ENCODE data around the gene RPS24. TPM values are rescaled to one million over a fixed set of nuclear protein-coding genes. Genes with fewer than 3 reads are reported as not detected.

RPS24 gene
- total RNA-seq, 1 donor from 2014 or later = 1,414 TPM

GRCh38 chr10:78009662-78010061 is 24.0 kb upstream of the RPS24 start:
- Mint-ChIP-seq H3K27me3 (ENCODE audit: low read depth) (no peaks in the 10 kb centered on the region), H3K36me3 (peaks cover 47% of the 10 kb centered on the region), H3K4me3 (no peak overlapping the region), H3K27ac (no peak overlapping the region), H3K9me3 (no peaks in the 10 kb centered on the region), H3K4me1 (no peaks in the 10 kb centered on the region)
- no peak for DNase-seq (ENCODE audit: low spot score in 2 of 2, unreplicated experiment in 2 of 2)
- no peak for TF ChIP-seq CTCF (IDR thresholded peaks at IDR 0.05; ENCODE audit: unreplicated experiment)

GRCh38 chr10:78010278-78010677 is 23.4 kb upstream of the RPS24 start:
- Mint-ChIP-seq H3K36me3 (peaks cover 48% of the 10 kb centered on the region), H3K4me3 (no peak overlapping the region), H3K27ac (no peak overlapping the region), H3K9me3 (no peaks in the 10 kb centered on the region), H3K4me1 (no peaks in the 10 kb centered on the region), H3K27me3 (ENCODE audit: low read depth) (no peaks in the 10 kb centered on the region)
- no peak for TF ChIP-seq CTCF (IDR thresholded peaks at IDR 0.05; ENCODE audit: unreplicated experiment)
- DNase-seq (ENCODE audit: low spot score in 2 of 2, unreplicated experiment in 2 of 2) = no peak

GRCh38 chr10:78011065-78011464 is 22.6 kb upstream of the RPS24 start:
- TF ChIP-seq CTCF (IDR thresholded peaks at IDR 0.05; ENCODE audit: unreplicated experiment) = no peak
- no peaks in the 10 kb centered on the region for H3K4me1 Mint-ChIP-seq
- peaks cover 42% of the 10 kb centered on the region for H3K36me3 Mint-ChIP-seq
- DNase-seq (ENCODE audit: low spot score in 2 of 2, unreplicated experiment in 2 of 2) = no peak
- no peak overlapping the region for H3K4me3 Mint-ChIP-seq
- H3K9me3 Mint-ChIP-seq = no peaks in the 10 kb centered on the region
- no peaks in the 10 kb centered on the region for H3K27me3 Mint-ChIP-seq (ENCODE audit: low read depth)
- H3K27ac Mint-ChIP-seq = no peak overlapping the region

- peaks cover 44% of the 10 kb centered on the region for H3K36me3 Mint-ChIP-seq
- DNase-seq (ENCODE audit: low spot score in 2 of 2, unreplicated experiment in 2 of 2) = no peak
- TF ChIP-seq CTCF (IDR thresholded peaks at IDR 0.05; ENCODE audit: unreplicated experiment) = no peak
- H3K9me3 Mint-ChIP-seq = no peaks in the 10 kb centered on the region
- no peaks in the 10 kb centered on the region for H3K4me1 Mint-ChIP-seq
- no peaks in the 10 kb centered on the region for H3K27me3 Mint-ChIP-seq (ENCODE audit: low read depth)
- no peak overlapping the region for H3K27ac Mint-ChIP-seq
- no peak overlapping the region for H3K4me3 Mint-ChIP-seq
Measured at GRCh38 chr10:78013564-78013963, 20.1 kb upstream of the RPS24 start.

GRCh38 chr10:78015546-78015945 is 18.1 kb upstream of the RPS24 start:
- H3K9me3 Mint-ChIP-seq = no peaks in the 10 kb centered on the region
- no peak for DNase-seq (ENCODE audit: low spot score in 2 of 2, unreplicated experiment in 2 of 2)
- H3K27me3 Mint-ChIP-seq (ENCODE audit: low read depth) = no peaks in the 10 kb centered on the region
- H3K4me3 Mint-ChIP-seq = no peak overlapping the region
- no peaks in the 10 kb centered on the region for H3K4me1 Mint-ChIP-seq
- H3K27ac Mint-ChIP-seq = no peak overlapping the region
- peaks cover 36% of the 10 kb centered on the region for H3K36me3 Mint-ChIP-seq
- TF ChIP-seq CTCF (IDR thresholded peaks at IDR 0.05; ENCODE audit: unreplicated experiment) = no peak

- Mint-ChIP-seq H3K27ac (no peak overlapping the region), H3K9me3 (no peaks in the 10 kb centered on the region), H3K27me3 (ENCODE audit: low read depth) (no peaks in the 10 kb centered on the region), H3K4me1 (no peaks in the 10 kb centered on the region), H3K36me3 (peaks cover 44% of the 10 kb centered on the region), H3K4me3 (no peak overlapping the region)
- no peak for TF ChIP-seq CTCF (IDR thresholded peaks at IDR 0.05; ENCODE audit: unreplicated experiment)
- DNase-seq (ENCODE audit: low spot score in 2 of 2, unreplicated experiment in 2 of 2) = no peak
Measured at GRCh38 chr10:78017856-78018255, 15.8 kb upstream of the RPS24 start.
